ENCODE data around the gene FAM89B. TPM values are rescaled to one million over a fixed set of nuclear protein-coding genes. Genes with fewer than 3 reads are reported as not detected.
"Not testable (repeated sequence)": the region's sequence is repeated elsewhere in the genome, so short reads cannot be mapped to it uniquely, and the experiment has no call there.

FAM89B gene
- total RNA-seq, result 19.1 and 21.6 TPM in 2 replicates

GRCh38 chr11:65572356-65573051, at the start of gene FAM89B:
Gene FAM89B, plus strand, starts transcription at chr11:65572538. Its CDS starts 132 bp downstream, at chr11:65572670.
- Mint-ChIP-seq H3K4me1 (peaks cover 73% of the 10 kb centered on the region), H3K27ac (peak within 1 kb of the TSS; percentile 90), H3K36me3 (ENCODE audit: low read depth) (peaks cover 23% of the 10 kb centered on the region), H3K4me3 (peak within 1 kb of the TSS; percentile 99), H3K9me3 (no peaks in the 10 kb centered on the region), H3K27me3 (no peaks in the 10 kb centered on the region)
- DNase-seq (peak; percentile 81), ATAC-seq (ENCODE audit: low read depth) (peak; percentile 8)
- ChIA-PET POLR2A (interaction anchor here (0.5 to 5.7 kb wide), 20 partner anchors 16 to 480 kb away, joined by 3 to 112 read pairs (median 6); partner anchors contain the start of genes DPF2, KAT5, MALAT1 and MAP3K11), CTCF (interaction anchor here (0.9 to 5.1 kb wide), 7 partner anchors 14 to 66 kb away, joined by 3 to 67 read pairs (median 5); partner anchors contain the start of genes KCNK7, PCNX3 and SIPA1)
- intact Hi-C loops (cut with micrococcal nuclease), result loop anchor here (5.0 kb wide), 3 partner anchors 285 to 545 kb away; partner anchors contain the start of genes CFL1, SNX15 and SYVN1
- TF ChIP-seq, protein P1, sequence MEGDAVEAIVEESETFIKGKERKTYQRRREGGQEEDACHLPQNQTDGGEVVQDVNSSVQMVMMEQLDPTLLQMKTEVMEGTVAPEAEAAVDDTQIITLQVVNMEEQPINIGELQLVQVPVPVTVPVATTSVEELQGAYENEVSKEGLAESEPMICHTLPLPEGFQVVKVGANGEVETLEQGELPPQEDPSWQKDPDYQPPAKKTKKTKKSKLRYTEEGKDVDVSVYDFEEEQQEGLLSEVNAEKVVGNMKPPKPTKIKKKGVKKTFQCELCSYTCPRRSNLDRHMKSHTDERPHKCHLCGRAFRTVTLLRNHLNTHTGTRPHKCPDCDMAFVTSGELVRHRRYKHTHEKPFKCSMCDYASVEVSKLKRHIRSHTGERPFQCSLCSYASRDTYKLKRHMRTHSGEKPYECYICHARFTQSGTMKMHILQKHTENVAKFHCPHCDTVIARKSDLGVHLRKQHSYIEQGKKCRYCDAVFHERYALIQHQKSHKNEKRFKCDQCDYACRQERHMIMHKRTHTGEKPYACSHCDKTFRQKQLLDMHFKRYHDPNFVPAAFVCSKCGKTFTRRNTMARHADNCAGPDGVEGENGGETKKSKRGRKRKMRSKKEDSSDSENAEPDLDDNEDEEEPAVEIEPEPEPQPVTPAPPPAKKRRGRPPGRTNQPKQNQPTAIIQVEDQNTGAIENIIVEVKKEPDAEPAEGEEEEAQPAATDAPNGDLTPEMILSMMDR (IDR thresholded peaks at IDR 0.05), result no peak

DNA sequence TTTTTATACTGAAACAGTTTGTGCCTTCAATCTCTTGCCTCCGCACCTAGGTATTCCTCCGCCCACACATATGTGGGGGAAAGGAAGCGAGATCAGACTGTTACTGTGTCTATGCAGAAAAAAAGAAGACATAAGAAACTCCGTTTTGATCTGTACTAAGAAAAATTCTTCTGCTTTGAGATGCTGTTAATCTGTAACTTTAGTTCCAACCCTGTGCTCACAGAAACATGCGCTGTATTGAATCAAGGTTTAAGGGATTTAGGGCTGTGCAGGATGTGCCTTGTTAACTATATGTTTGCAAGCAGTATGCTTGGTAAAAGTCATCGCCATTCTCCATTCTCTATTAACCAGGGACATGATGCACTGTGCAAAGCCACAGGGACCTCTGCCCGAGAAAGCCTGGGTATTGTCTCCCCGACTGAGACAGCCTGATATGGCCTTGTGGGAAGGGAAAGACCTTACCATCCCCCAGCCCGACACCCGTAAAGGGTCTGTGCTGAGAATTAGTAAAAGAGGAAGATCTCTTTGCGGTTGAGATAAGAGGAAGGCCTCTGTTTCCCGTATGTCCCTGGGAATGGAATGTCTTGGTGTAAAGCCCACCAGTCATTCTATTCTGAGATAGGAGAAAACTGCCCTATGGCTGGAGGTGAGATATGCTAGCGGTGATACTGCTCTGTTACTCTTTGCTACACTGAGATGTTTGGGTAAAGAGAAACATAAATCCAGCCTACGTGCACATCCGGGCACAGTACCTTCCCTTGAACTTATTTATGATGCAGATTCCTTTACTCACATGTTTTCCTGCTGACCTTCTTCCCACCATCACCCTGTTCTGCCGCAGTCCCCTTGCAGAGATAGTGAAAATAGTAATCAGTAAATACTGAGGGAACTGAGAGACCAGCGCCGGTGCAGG, 49.4 kb upstream of the FAM89B start:
- Mint-ChIP-seq H3K4me1 (peaks cover 47% of the 10 kb centered on the region), H3K36me3 (ENCODE audit: low read depth) (peaks cover 17% of the 10 kb centered on the region)

GRCh38 chr11:65523631-65523968, 48.7 kb upstream of the FAM89B start:
- POLR2A ChIA-PET, result interaction anchor here (2.1 to 4.5 kb wide), 4 partner anchors 17 to 91 kb away, joined by 4 to 37 read pairs (median 16); partner anchors contain the start of gene PCNX3
- H3K36me3 Mint-ChIP-seq (ENCODE audit: low read depth), result peaks cover 19% of the 10 kb centered on the region
- intact Hi-C loops (cut with micrococcal nuclease); H3K9me3 Mint-ChIP-seq; ATAC-seq (ENCODE audit: low read depth); H3K27me3 Mint-ChIP-seq; DNase-seq: not testable (repeated sequence)
- peaks cover 47% of the 10 kb centered on the region for H3K4me1 Mint-ChIP-seq
- peak overlapping the region; percentile 65 for H3K27ac Mint-ChIP-seq
- CTCF ChIA-PET, result interaction anchor here (3.6 kb wide), 1 partner anchor 17 kb away, joined by 12 read pairs; no protein-coding TSS in a partner anchor
- H3K4me3 Mint-ChIP-seq, result peak overlapping the region; percentile 64

More for the DNA sequence above, 49.4 kb upstream of the FAM89B start:
- intact Hi-C loops (cut with micrococcal nuclease); ATAC-seq (ENCODE audit: low read depth); H3K27me3 Mint-ChIP-seq; DNase-seq; H3K9me3 Mint-ChIP-seq: not testable (repeated sequence)
- peak overlapping the region; percentile 65 for H3K27ac Mint-ChIP-seq
- CTCF ChIA-PET, result interaction anchor here (3.6 kb wide), 1 partner anchor 18 kb away, joined by 12 read pairs; no protein-coding TSS in a partner anchor
- peak overlapping the region; percentile 64 for H3K4me3 Mint-ChIP-seq
- POLR2A ChIA-PET, result interaction anchor here (4.5 kb wide), 1 partner anchor 17 kb away, joined by 37 read pairs; no protein-coding TSS in a partner anchor

DNA sequence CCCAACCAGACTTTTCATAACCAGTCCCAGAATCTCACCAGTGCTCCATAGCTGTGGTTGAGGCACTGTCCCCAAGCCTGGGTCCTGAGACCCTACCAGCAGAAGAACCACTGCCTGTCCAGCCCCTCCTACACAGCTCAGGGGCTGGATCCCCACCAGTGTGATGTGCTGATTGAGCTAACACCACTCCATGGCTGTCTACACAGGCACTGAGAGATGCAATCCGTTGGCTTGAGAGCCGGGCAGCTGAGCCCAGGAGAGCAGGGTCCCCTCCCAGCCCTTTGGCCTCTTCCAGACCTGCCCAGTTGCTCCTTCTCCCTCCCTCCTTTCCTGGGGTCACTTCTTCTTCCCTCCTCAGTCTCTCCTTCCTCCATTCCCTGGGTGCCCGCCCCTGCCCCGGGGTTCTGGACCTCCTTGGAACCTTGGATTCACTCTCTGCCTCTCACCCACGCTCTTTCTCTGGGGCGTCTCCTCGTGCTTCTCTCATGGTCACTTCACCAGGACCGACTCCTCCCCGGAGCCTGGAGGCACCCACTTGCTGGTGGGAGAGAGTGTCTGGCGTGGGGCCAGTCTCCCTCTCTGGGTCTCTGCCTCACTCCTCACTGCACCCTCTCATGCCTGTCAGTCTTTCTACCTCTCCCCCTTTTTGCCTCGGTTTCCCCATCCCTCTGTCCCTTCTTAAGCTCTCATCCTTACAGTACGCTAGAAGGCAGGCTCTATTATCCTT, 48.2 kb upstream of the FAM89B start:
- peaks cover 47% of the 10 kb centered on the region for H3K4me1 Mint-ChIP-seq
- intact Hi-C loops (cut with micrococcal nuclease), result loop anchor here (1.0 kb wide), 1 partner anchor 16 kb away; no protein-coding TSS in a partner anchor

More for the DNA sequence above, 48.2 kb upstream of the FAM89B start:
- Mint-ChIP-seq H3K4me3 (peak overlapping the region; percentile 72), H3K27me3 (no peaks in the 10 kb centered on the region), H3K9me3 (no peaks in the 10 kb centered on the region), H3K27ac (peak overlapping the region; percentile 65), H3K36me3 (ENCODE audit: low read depth) (peaks cover 24% of the 10 kb centered on the region)
- TF ChIP-seq, protein P1 (IDR thresholded peaks at IDR 0.05), result no peak
- DNase-seq (no peak), ATAC-seq (ENCODE audit: low read depth) (peak; percentile 6)
- ChIA-PET POLR2A (interaction anchor here (0.7 to 4.5 kb wide), 19 partner anchors 12 to 335 kb away, joined by 3 to 37 read pairs (median 5); partner anchors contain the start of genes DPF2, MALAT1, PCNX3 and RELA), CTCF (interaction anchor here (1.1 to 3.6 kb wide), 3 partner anchors 17 to 335 kb away, joined by 3 to 12 read pairs (median 4); partner anchors contain the start of gene PCNX3)
